ENCODE measurements around the gene STUM. TPM values are rescaled to one million over a fixed set of nuclear protein-coding genes. Genes with fewer than 3 reads are reported as not detected.

The STUM gene
- total RNA-seq, 6 experiments from 2014 or later, result 0.06 to 0.68 (median 0.13) TPM; not detected in 2

DNA sequence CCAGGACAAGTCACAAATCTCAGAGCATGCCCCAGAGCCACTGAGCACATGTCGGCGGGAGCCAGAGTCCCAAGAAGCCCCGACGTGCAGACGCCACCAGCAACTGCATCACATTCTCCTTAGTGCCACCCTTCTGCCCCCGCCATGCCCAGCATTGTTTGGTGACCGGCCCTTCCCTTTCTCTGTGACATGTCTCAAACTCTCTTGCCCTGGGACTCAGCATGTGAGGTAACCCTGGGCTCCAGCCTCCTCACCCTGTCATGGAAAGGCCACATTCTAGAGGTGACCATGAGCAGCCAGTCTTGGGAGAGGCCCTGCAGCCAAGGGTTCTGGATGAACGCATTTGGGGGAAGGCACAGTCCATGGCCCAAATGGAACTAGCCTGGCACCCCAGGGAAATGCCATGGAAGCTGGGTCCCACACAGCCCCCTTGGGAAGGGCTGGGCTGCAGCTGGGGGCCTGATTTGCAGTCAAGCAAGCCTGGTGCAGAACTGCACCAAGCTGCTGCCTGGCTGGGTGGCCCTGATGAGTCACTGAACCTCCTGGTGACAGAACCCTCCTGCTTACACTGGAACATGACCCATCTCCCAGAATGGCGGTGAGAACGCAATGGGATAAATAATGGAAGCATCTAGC is 96.1 kb downstream of the STUM start:
- no peak overlapping the region for H3K4me3 ChIP-seq
- TF ChIP-seq, protein P1, sequence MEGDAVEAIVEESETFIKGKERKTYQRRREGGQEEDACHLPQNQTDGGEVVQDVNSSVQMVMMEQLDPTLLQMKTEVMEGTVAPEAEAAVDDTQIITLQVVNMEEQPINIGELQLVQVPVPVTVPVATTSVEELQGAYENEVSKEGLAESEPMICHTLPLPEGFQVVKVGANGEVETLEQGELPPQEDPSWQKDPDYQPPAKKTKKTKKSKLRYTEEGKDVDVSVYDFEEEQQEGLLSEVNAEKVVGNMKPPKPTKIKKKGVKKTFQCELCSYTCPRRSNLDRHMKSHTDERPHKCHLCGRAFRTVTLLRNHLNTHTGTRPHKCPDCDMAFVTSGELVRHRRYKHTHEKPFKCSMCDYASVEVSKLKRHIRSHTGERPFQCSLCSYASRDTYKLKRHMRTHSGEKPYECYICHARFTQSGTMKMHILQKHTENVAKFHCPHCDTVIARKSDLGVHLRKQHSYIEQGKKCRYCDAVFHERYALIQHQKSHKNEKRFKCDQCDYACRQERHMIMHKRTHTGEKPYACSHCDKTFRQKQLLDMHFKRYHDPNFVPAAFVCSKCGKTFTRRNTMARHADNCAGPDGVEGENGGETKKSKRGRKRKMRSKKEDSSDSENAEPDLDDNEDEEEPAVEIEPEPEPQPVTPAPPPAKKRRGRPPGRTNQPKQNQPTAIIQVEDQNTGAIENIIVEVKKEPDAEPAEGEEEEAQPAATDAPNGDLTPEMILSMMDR (IDR thresholded peaks at IDR 0.05), result no peak
- TF ChIP-seq POLR2A (IDR thresholded peaks at IDR 0.05), result no peak
- ATAC-seq (no peak), DNase-seq (peak in 2 of 3 donors; percentile 10 to 46)
- intact Hi-C loops (cut with DNase I), result loop anchor here in 1 of 2 donors (10.0 kb wide), 1 partner anchor 180 kb away; no protein-coding TSS in a partner anchor
- no peaks in the 10 kb centered on the region for H3K9me3 ChIP-seq
- 100% methylated on average over 2 of the region's 10 CpGs for WGBS (ENCODE audit: insufficient coverage, low coverage, low lambda C conversion rate, missing lambda C conversion rate)
- no peaks in the 10 kb centered on the region for H3K4me1 ChIP-seq
- no peak overlapping the region for H3K27ac ChIP-seq
- no peaks in the 10 kb centered on the region for H3K27me3 ChIP-seq
- H3K36me3 ChIP-seq, result no peaks in the 10 kb centered on the region

DNA sequence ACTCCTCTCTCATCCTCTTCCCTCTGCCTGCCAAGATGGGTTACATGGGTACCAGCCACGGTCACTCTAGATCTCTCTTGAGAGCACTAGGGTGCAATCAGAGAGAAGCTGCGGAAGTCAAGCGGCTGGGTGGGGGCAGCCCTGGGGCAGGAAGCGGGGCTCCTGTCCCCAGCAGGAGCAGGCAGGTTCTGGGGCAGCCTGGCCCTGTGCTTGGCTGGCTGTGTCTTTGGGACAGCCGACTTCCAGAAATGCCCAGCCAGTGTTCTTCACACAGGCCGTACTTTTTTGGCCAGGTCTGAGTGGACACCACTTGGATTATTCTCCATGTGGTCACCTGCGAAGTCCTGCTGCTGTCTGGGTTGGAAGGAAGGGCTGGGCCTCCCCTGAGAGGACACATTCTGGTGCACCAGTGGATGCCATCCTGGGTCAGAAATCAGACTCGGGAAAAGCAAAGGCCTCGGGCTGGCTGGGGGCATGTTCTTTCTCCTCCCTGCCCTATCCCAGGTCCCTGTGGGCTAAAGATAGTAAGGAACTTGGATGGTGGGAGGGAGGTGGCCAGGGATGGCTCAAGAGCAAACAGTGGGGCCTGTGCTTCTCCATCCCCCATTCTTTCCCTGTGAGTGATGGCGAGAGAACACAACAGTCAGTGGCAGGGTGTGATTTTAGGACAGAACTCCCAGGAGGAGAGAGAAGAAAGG is 96.9 kb downstream of the STUM start:
- WGBS (ENCODE audit: insufficient coverage, low coverage, low lambda C conversion rate, missing lambda C conversion rate), result 66% methylated on average over 8 of the region's 10 CpGs
- intact Hi-C loops (cut with DNase I), result loop anchor here in 1 of 2 donors (10.0 kb wide), 1 partner anchor 179 kb away; no protein-coding TSS in a partner anchor
- no peak overlapping the region for H3K27ac ChIP-seq

DNA sequence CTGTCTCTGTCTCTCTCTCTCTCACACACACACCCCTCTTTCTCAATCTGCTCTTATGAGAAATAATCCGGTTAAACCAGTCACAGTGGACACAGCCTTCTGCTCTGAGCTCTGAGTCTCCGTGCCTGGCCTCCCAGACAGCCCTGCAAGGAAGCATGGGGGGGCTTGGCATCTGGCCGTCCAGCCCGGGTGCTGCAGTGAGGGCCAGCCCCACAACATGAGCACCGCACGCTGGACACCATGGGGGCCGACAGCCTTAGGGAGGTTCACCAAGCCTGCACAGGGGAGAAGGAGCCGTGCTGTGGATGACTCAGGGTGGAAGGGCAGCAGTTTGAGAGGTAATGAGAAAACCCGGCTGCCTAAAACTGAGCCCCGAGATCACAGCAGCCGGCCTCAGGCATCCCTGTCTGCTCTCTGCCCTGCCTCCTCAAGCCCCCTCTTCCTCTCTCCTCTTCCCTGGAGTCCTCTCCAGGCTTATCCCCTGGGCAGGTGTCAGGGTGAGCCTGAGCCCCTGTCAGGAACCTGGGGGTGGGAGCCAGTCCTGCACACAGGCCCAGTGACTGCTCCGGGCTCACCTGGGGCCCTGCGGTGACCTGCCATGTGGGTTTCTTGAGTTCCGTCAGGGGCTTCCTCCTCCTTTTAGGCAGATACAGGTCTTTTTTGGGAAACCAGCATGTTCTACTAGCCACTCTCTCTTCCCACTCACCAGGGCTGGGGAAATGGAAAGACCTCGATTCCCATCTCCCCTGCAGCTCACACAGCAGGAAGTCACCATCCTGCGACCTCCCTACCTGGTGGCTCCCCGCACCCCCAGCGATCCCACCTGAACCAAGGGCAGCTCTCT is 97.7 kb downstream of the STUM start:
- DNase-seq (peak in 2 of 3 donors; percentile 16 to 43), ATAC-seq (no peak)
- no peak overlapping the region for H3K27ac ChIP-seq
- WGBS (ENCODE audit: insufficient coverage, low coverage, low lambda C conversion rate, missing lambda C conversion rate), result 84% methylated on average over 7 of the region's 18 CpGs
- no peaks in the 10 kb centered on the region for H3K27me3 ChIP-seq
- H3K4me3 ChIP-seq, result no peak overlapping the region
- intact Hi-C loops (cut with DNase I), result loop anchor here in 1 of 2 donors (10.0 kb wide), 1 partner anchor 179 kb away; no protein-coding TSS in a partner anchor
- H3K36me3 ChIP-seq, result no peaks in the 10 kb centered on the region
- no peaks in the 10 kb centered on the region for H3K4me1 ChIP-seq
- H3K9me3 ChIP-seq, result no peaks in the 10 kb centered on the region
- TF ChIP-seq POLR2A (IDR thresholded peaks at IDR 0.05), result no peak
- TF ChIP-seq, protein P1 (IDR thresholded peaks at IDR 0.05), result no peak

More for the DNA sequence above, 96.9 kb downstream of the STUM start:
- Histone ChIP-seq H3K36me3 (no peaks in the 10 kb centered on the region), H3K4me1 (no peaks in the 10 kb centered on the region), H3K9me3 (no peaks in the 10 kb centered on the region), H3K4me3 (no peak overlapping the region), H3K27me3 (no peaks in the 10 kb centered on the region)
- TF ChIP-seq, protein P1 (IDR thresholded peaks at IDR 0.05), result no peak
- TF ChIP-seq POLR2A (IDR thresholded peaks at IDR 0.05), result no peak
- no peak for ATAC-seq
- peak in 2 of 3 donors; percentile 5 to 31 for DNase-seq

DNA sequence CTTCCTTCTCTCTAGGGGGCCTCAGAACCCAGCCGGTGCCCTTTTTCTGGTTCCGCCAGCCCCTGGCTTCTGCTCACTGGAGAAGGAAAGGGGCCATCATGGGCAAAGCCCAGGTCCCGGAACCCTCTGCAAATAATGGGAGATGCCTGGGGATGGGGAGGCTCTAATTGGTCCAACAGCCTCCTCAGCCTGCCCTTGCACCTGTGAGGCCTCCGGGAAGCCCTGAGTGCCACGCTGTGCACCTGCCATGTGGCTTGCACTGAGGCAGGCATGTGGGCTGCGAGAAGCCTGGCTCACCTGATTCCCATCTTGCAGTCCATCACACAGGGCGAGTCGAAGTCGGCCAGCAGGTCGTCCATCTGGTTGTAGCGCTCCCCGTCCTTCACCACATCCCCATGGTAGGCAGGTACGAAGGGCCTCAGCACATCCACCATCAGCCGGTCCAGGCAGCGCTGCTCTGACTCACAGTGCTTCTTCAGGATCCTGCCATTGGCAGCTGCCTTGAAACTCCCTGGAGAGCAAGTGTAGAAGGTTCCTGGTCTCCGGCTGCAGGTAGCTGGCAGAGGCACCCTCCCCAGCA is 98.4 kb downstream of the STUM start:
- Histone ChIP-seq H3K36me3 (no peaks in the 10 kb centered on the region), H3K27ac (no peak overlapping the region), H3K27me3 (no peaks in the 10 kb centered on the region), H3K4me3 (no peak overlapping the region), H3K4me1 (no peaks in the 10 kb centered on the region), H3K9me3 (no peaks in the 10 kb centered on the region)
- intact Hi-C loops (cut with DNase I), result loop anchor here in 1 of 2 donors (10.0 kb wide), 1 partner anchor 178 kb away; no protein-coding TSS in a partner anchor
- TF ChIP-seq, protein P1 (IDR thresholded peaks at IDR 0.05), result no peak
- TF ChIP-seq POLR2A (IDR thresholded peaks at IDR 0.05), result no peak
- peak in 1 of 3 donors; percentile 47 for DNase-seq
- 80% methylated on average over 1 of the region's 16 CpGs for WGBS (ENCODE audit: insufficient coverage, low coverage, low lambda C conversion rate, missing lambda C conversion rate)
- no peak for ATAC-seq

Data from right lobe of liver (tissue), 6 donors.